GM15510 (cell line): ENCODE results near the gene FSTL4.

Experiments
- POLR2A ChIP-seq: IDR thresholded peaks from 3 replicates; pipeline ENCODE4 v1.6.1; 2011; ENCODE audit warnings: borderline replicate concordance; ENCODE audit not compliant: insufficient read length; ENCODE audit errors: extremely low read depth

FSTL4 gene

DNA sequence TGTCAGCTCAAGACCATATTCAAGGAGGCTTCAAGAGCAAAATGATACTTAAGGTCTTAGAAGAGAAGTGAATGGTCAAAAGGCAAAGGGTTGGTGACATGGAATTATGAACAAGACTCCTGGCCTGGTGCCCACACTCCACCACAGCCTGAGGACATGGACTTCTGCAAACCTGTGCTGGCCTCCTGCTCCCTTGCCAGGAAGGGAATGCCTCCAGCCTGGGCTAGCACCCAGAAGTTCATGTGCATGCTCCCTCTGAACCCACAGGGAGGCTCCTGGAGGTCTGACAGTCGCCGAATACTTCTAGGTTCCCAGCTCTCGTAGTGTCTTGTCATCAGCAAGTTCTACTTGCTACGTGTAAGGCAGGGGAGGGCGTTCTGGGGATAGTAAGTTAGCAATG, 156.7 kb downstream of the FSTL4 start:
- no peak for TF ChIP-seq POLR2A

- TF ChIP-seq POLR2A, result no peak
Observed at GRCh38 chr5:133454442-133454841, 157.9 kb downstream of the FSTL4 start.

DNA sequence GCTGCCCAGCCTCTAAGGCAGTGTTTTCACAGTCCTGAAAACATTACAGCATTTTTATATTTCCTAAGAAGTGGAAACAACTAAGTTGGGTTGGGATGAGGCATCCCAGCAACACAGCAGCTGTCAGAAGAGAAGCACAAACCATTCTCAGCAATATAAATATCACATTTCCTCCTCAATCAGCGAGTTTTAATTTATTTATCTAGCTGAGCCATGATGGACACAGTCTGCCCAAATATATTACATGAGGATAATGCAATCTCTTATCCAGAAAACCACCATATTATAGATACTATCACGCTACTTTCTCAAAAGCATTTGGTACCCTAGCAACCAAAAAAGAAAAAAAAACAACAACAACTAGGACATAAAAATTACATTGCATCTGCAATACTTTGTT, 158.5 kb downstream of the FSTL4 start:
- TF ChIP-seq POLR2A, result no peak

DNA sequence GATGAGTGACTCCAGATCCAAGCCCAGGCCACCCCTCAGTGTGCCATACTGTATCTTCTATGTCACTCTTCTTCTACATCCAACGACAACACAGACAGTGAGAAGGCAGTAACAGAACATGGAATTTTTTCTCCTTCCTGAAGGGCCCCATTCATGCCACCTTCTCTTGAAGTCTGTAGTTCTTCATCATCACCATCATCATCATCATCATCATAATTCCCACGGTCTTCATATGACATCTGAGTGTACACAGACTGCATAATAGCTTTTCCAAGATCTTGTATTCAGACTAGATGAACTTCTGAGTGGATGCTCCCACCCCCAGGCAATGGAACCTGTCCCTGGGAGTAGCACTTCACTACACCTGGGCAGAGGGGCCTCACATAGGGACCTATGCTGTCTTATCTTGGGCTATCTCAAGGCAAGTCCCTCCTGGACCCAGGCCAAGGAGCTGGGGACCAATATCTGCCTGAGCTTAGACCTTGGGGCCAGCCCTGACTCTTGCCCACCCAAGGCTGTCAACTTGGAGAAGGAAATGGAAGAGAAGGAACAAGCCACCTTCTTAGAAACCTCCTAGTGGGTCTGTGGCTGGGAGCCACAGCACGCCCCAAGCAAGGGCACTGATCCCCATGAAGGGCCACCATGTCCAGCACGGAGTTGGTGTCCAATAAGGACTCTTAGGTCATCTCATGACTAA, 159.1 kb downstream of the FSTL4 start:
- TF ChIP-seq POLR2A, result no peak

GRCh38 chr5:133451926-133452325, 160.4 kb downstream of the FSTL4 start:
- no peak for TF ChIP-seq POLR2A

- TF ChIP-seq POLR2A, result no peak
Observed at GRCh38 chr5:133450286-133450685, 162.1 kb downstream of the FSTL4 start.

GRCh38 chr5:133449181-133449580, 163.2 kb downstream of the FSTL4 start:
- no peak for TF ChIP-seq POLR2A

- TF ChIP-seq POLR2A, result no peak
Observed at GRCh38 chr5:133446440-133446839, 165.9 kb downstream of the FSTL4 start.

GRCh38 chr5:133445744-133446143, 166.6 kb downstream of the FSTL4 start:
- no peak for TF ChIP-seq POLR2A

GRCh38 chr5:133444711-133445110, 167.6 kb downstream of the FSTL4 start:
- TF ChIP-seq POLR2A, result no peak

- no peak for TF ChIP-seq POLR2A
Observed at GRCh38 chr5:133441166-133441815, 171.1 kb downstream of the FSTL4 start.

DNA sequence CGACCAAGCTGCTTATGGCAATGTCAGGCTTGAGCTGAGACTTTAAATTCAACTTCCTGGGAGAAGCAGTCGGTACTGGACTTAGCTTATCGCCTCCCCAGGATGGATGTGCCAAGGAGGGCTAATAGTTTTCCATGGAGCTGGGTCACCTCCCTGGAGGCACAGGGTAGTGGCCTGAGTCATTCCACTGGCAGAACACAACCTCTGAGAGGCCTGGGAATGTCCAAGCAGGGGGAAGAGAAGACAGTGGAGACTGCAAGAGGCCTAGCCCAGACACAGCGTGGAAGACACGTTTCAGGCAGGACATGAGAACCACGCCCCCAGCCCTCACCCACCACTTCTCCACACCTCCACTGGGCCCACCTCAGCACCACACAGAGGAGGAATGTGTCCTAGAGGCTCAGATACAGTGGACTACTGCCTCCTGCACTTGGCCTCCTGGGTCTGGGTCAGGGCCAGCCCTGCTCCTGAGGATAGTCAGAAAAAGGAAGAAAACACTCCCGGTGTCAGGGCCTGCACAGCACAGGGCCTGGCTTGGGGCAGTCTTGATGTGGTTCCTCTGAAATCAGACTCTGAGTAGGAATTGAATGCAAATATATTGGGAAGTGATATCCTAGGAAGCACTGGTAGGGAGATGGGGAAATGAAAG, 171.8 kb downstream of the FSTL4 start:
- TF ChIP-seq POLR2A, result no peak

DNA sequence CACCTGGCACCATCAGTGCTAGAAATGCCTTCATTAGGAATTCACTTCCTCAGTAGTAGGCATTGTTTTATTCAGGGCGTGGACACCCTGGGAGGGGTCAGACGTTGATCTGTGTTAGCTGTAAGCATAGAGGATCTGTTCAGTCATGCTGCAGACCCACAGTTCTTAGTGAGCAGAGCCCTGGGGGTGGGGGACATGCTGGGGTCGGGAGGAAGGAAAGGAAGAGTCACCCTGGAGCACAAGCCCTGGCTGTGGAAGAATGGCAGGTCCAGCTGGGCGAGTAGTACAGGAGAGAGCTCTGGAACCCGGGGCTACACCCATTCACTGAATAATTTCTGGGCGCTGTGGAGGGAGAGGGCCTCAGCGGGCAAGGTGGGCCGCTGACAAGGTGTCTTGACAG, 172.5 kb downstream of the FSTL4 start:
- no peak for TF ChIP-seq POLR2A

DNA sequence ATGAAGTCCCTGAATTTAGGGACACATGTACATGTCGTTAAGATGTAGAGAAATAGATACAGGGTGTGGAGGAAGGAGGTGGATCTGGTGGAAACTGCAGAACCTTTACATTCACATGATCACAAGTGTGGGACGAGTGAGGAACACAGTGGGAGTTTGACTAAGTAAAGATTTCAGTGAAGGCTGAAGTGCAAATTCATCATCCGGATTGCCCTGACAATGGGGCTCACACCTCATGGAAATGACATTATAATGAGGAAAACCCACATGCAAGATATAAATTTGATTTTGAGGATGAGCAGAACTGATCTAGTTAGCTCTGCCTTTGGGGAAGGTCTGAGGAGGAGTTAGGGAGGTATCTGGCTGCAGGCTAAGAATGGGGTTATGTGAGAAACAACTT, 173.9 kb downstream of the FSTL4 start:
- no peak for TF ChIP-seq POLR2A

DNA sequence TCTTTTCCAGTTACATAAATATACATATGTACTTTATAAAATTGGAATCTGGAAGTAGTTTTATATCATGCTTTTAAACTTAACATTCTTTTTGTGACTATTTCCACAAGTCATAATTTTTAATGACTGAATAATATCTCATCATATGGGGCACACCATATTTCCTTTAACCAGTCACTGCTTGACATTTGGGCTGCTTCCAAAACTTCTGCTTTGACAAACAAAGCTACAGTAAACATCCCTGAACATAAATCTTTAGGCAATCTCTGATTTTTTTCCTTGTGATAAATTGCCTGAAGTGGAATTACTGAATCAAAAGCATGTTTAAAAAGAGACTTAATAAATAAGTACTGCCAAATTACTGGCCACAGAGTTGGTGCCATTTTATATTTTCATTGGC, 178.0 kb downstream of the FSTL4 start:
- TF ChIP-seq POLR2A, result no peak

DNA sequence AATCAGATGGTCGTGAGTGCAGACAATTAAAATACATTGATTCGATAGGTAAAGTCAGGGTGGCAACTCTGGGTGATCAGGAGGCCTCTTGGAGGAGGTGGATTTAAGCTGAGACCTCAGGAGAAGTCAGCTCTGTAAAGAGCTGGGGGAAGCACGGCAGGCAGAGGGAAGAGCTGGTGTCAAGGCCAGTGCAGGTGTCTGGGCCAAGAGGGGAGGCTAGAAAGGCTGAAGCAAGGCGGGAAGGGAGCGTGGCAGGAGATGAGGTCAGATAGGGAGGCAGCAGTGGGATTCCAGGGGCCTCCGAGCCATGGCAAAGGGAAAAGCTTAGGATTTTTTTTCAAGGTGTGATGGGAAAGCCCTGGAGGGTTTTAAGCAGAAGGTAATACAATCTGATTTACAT, 178.7 kb downstream of the FSTL4 start:
- TF ChIP-seq POLR2A, result no peak
